BJ (cell line): Measurements from ENCODE around the gene TGFB1I1. TPM values are rescaled to one million over a fixed set of nuclear protein-coding genes. Genes with fewer than 3 reads are reported as not detected.

ENCODE experiments used
- CTCF ChIA-PET: fragments of 350-600 bp; formaldehyde crosslinking; extraction: SDS; loops from one replicate; lab custom pipeline; 2021; ENCODE audit warnings: antibody characterized with exemption, inconsistent platforms; lab: Yijun Ruan, JAX
- POLR2A ChIA-PET: fragments of 300-600 bp; sonication (Branson Sonifier 250); formaldehyde crosslinking; extraction: SDS; loops from one replicate; lab custom pipeline; 2021; ENCODE audit warnings: antibody characterized with exemption; lab: Charles Lee
- DNase-seq: peaks from one replicate; pipeline ENCODE4 v3.0.0-alpha.2; 2011; ENCODE audit warnings: low read depth
- H3K27me3 ChIP-seq: 2 replicates; pipeline ENCODE4 v1.6.0; 2011; ENCODE audit warnings: low read length; ENCODE audit not compliant: control insufficient read depth, insufficient read depth
- H3K36me3 ChIP-seq: 2 replicates; pipeline ENCODE4 v1.5.1; 2011; ENCODE audit warnings: low read length; ENCODE audit not compliant: control insufficient read depth, insufficient read depth
- H3K4me3 ChIP-seq: 2 replicates; pipeline ENCODE4 v1.5.1; 2011; ENCODE audit warnings: low read depth, mild to moderate bottlenecking, control low read depth, low read length
- polyA plus RNA-seq: library from polyadenylated mRNA; depleted of rRNA; stranded (reverse); fragments of >200 nt; gene quantifications from 2 replicates; pipeline ENCODE4 v1.2.3, GENCODE V29; 2011
- TF ChIP-seq, protein P1 (sequence below): IDR thresholded peaks from 2 replicates; pipeline ENCODE4 v1.5.1; 2011; ENCODE audit warnings: low read depth, mild to moderate bottlenecking, control low read depth, inconsistent platforms, low read length, moderate library complexity; ENCODE audit not compliant: insufficient read depth

Gene TGFB1I1
- polyA plus RNA-seq, 1 experiment = 92.3 TPM

DNA sequence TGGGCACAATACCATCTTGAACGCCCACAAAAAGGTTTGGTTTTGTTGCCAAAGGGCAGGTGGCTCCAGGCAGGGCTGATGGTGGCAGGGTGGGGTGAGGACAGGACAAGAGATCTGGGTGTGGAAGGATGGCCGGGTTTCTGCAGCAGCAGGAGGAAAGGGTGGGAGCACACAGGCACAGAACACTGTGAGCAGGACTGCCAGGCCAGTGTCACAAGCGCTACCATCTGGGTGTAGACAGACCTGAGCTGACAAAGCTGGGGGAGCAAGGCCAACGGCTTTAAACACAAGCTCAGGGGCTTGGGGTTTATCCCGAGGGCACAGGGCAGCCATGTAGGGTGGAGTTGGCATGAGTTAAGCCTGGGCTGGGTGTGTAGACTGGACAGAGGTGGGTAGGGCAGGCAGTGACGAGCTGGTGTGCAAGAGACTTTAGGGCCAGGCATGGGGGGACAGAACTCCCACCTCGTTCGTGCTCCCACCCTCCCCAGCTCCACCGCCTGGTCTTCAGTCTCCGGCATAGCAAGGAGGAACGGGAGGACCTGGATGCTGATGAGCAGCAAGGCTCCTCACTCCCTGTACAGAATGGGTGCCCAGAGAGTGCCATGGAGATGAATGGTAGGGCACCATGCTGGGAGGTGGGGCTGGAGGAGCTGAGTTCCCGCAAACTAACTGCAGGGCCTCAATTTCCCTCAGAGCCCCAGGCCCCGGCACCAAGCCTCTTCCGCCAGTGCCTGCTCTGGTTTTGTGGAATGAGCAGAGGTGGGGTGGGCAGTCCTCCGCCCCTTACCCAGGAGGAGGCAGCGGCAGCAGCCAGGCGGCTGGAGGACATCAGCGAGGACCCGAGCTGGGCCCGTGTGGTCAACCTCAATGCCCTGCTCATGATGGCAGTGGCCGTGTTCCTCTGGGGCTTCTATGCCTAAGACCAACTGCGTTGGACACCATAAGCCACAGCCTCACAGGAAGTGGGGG, 17.9 kb downstream of the TGFB1I1 start:
- Histone ChIP-seq H3K4me3 (no peak overlapping the region), H3K36me3 (peaks cover 21% of the 10 kb centered on the region), H3K27me3 (peaks cover 4% of the 10 kb centered on the region; the same call in 1 of the 2 replicates)
- CTCF ChIA-PET = interaction anchor here (1.4 to 3.0 kb wide), 3 partner anchors 13 to 29 kb away, joined by 3 to 7 read pairs (median 6); no protein-coding TSS in a partner anchor
- POLR2A ChIA-PET = no interaction called here
- TF ChIP-seq, protein P1, sequence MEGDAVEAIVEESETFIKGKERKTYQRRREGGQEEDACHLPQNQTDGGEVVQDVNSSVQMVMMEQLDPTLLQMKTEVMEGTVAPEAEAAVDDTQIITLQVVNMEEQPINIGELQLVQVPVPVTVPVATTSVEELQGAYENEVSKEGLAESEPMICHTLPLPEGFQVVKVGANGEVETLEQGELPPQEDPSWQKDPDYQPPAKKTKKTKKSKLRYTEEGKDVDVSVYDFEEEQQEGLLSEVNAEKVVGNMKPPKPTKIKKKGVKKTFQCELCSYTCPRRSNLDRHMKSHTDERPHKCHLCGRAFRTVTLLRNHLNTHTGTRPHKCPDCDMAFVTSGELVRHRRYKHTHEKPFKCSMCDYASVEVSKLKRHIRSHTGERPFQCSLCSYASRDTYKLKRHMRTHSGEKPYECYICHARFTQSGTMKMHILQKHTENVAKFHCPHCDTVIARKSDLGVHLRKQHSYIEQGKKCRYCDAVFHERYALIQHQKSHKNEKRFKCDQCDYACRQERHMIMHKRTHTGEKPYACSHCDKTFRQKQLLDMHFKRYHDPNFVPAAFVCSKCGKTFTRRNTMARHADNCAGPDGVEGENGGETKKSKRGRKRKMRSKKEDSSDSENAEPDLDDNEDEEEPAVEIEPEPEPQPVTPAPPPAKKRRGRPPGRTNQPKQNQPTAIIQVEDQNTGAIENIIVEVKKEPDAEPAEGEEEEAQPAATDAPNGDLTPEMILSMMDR = no peak
- no peak for DNase-seq

DNA sequence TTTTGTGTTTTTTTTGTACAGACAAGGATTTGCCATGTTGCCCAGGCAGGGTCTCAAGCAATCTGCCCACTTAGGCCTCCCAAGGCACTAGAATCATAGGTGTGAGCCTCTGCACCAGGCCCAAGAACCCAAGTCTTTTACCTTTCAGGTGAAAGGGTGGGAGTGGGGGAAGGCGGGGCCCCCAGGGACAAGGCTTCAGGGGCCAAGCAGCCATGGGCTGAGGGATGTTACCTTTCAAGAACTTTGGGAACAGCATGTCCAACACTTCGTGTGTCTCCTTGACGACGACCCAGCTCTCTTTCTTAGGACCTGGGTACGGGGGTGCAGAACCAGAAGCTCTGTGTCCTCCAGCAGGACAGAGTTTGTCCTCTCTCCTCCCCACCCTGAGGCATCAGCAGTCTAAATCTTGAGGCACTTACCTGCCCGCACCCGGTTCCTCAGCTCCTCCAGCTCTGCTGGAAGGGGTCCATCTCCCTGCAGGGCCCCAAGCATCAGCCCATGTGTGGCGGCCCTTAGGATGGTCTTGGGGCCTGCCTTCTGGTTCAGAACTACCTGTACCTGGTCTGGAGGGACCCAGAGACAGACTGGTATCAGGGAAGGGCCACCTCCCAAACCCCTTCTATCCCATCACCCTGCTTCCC, 19.9 kb downstream of the TGFB1I1 start:
- peaks cover 28% of the 10 kb centered on the region for H3K36me3 ChIP-seq
- ChIA-PET POLR2A (no interaction called here), CTCF (interaction anchor here (0.7 to 1.4 kb wide), 2 partner anchors 10 to 205 kb away, joined by 3 to 4 read pairs; no protein-coding TSS in a partner anchor)
- peaks cover 3% of the 10 kb centered on the region; the same call in 1 of the 2 replicates for H3K27me3 ChIP-seq
- no peak overlapping the region for H3K4me3 ChIP-seq
- no peak for DNase-seq
- TF ChIP-seq, protein P1 = no peak

DNA sequence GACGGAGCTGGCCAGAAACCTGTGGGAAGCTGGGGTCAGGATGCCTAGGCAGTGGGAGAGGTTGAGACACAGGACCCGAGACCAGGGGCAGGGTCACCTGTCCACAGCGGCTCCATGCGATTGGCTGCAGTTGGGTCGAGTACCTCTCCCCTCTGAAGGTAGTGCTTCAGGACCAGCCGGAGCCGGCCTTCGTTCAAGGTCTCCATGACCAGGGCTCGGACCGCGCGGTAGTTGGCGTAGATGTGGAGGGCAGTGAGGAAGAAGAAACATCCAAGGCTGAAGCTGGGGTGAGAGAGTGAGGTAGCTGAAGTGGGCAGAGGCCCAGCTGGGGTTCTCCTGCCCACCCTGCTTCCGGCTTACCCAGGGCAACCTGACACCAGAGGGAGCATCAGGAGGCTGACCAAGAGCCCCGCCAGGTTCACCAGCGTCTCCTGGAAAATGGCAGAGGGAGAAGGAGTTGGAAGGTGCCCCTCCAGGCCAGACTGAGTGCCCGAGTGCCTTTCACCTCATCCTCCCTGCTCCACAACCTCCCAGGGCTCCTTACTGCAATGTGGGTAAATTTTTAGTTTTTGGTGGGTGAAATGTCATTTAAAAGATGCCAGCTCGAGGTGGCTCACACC, 21.7 kb downstream of the TGFB1I1 start:
- Histone ChIP-seq H3K27me3 (no peaks in the 10 kb centered on the region), H3K36me3 (peaks cover 35% of the 10 kb centered on the region), H3K4me3 (no peak overlapping the region)
- no peak for DNase-seq
- TF ChIP-seq, protein P1 = no peak
- ChIA-PET POLR2A (interaction anchor here (0.6 kb wide), 1 partner anchor 8 kb away, joined by 3 read pairs; no protein-coding TSS in a partner anchor), CTCF (interaction anchor here (0.6 to 2.1 kb wide), 3 partner anchors 9 to 33 kb away, joined by 3 to 5 read pairs (median 3); no protein-coding TSS in a partner anchor)

DNA sequence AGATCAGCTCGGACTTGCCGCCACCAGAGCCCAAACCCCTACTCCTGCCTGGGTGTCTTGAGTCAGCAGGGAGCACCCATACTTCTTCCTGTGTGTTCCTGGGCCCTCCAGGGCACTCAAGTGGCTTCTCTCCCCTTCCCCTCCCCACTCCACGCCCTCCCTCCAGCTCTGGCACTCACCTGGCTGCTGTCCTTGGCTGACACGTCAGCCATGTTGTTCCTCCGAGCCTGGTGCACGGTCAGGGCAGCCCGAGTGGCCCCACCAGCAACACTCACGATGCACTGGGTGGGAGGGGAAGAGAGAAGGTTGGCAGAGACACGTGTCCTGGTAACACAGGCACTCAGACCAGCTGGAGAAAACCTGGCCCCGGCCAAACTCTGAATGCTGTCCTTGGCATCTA, 24.7 kb downstream of the TGFB1I1 start:
- Histone ChIP-seq H3K27me3 (no peaks in the 10 kb centered on the region), H3K36me3 (peaks cover 46% of the 10 kb centered on the region), H3K4me3 (no peak overlapping the region)
- no peak for DNase-seq
- ChIA-PET CTCF (interaction anchor here (1.1 kb wide), 1 partner anchor 36 kb away, joined by 3 read pairs; no protein-coding TSS in a partner anchor), POLR2A (no interaction called here)
- TF ChIP-seq, protein P1 = no peak
